Measurements from ENCODE around the gene TMEM178B. TPM values are rescaled to one million over a fixed set of nuclear protein-coding genes. Genes with fewer than 3 reads are reported as not detected.

The TMEM178B gene
- polyA plus RNA-seq, 1 donor from 2014 or later: 40.7 TPM

GRCh38 chr7:141128506-141128905 is 54.6 kb downstream of the TMEM178B start:
- no peaks in the 10 kb centered on the region for H3K36me3 ChIP-seq (ENCODE audit: insufficient read depth, low read length)
- no peak overlapping the region for H3K4me2 ChIP-seq (ENCODE audit: low read length)
- TF ChIP-seq RAD21 (conservative IDR thresholded peaks at IDR 0.05): no peak
- TF ChIP-seq CTCF (IDR thresholded peaks at IDR 0.05; ENCODE audit: poor library complexity, severe bottlenecking): no peak
- TF ChIP-seq MXI1 (conservative IDR thresholded peaks at IDR 0.05; ENCODE audit: poor library complexity, severe bottlenecking): no peak
- no peak overlapping the region for H3K4me3 ChIP-seq (ENCODE audit: low read length)
- no peak overlapping the region for H3K27ac ChIP-seq (ENCODE audit: low read length)
- no peaks in the 10 kb centered on the region for H3K9me2 ChIP-seq (ENCODE audit: insufficient read depth, low read length)
- no peak overlapping the region for H3K9ac ChIP-seq (ENCODE audit: low read length)
- no peaks in the 10 kb centered on the region for H3K27me3 ChIP-seq (ENCODE audit: insufficient read depth, low read depth, low read length)
- H3K79me2 ChIP-seq (replicated peaks; ENCODE audit: insufficient read depth, low read length): peaks cover 41% of the 10 kb centered on the region
- no peaks in the 10 kb centered on the region for H3K9me3 ChIP-seq (ENCODE audit: low read length)
- H3F3A ChIP-seq (ENCODE audit: insufficient read depth, low read length, poor library complexity, severe bottlenecking): no peaks in the 10 kb centered on the region
- H2AFZ ChIP-seq (ENCODE audit: low read depth, low read length): no peak overlapping the region
- no peaks in the 10 kb centered on the region for H4K20me1 ChIP-seq (ENCODE audit: insufficient read depth)

- Histone ChIP-seq H3K9me2 (ENCODE audit: insufficient read depth, low read length) (no peaks in the 10 kb centered on the region), H3K4me2 (ENCODE audit: low read length) (no peak overlapping the region), H3F3A (ENCODE audit: insufficient read depth, low read length, poor library complexity, severe bottlenecking) (no peaks in the 10 kb centered on the region), H3K27me3 (ENCODE audit: insufficient read depth, low read depth, low read length) (no peaks in the 10 kb centered on the region), H3K9me3 (ENCODE audit: low read length) (no peaks in the 10 kb centered on the region), H3K79me2 (replicated peaks; ENCODE audit: insufficient read depth, low read length) (peaks cover 41% of the 10 kb centered on the region), H2AFZ (ENCODE audit: low read depth, low read length) (no peak overlapping the region), H3K4me3 (ENCODE audit: low read length) (no peak overlapping the region), H4K20me1 (ENCODE audit: insufficient read depth) (no peaks in the 10 kb centered on the region), H3K9ac (ENCODE audit: low read length) (no peak overlapping the region), H3K36me3 (ENCODE audit: insufficient read depth, low read length) (no peaks in the 10 kb centered on the region), H3K27ac (ENCODE audit: low read length) (no peak overlapping the region)
- TF ChIP-seq MXI1 (conservative IDR thresholded peaks at IDR 0.05; ENCODE audit: poor library complexity, severe bottlenecking) (no peak), REST (IDR thresholded peaks at IDR 0.05; ENCODE audit: borderline replicate concordance) (no peak), POLR2AphosphoS5 (IDR thresholded peaks at IDR 0.05) (no peak), SMC3 (conservative IDR thresholded peaks at IDR 0.05; ENCODE audit: poor library complexity) (no peak), EP300 (conservative IDR thresholded peaks at IDR 0.05; ENCODE audit: poor library complexity, severe bottlenecking) (no peak), EZH2 (IDR thresholded peaks at IDR 0.05; ENCODE audit: borderline replicate concordance, insufficient read depth, low read length, poor library complexity, severe bottlenecking) (no peak), RAD21 (conservative IDR thresholded peaks at IDR 0.05) (no peak), CTCF (IDR thresholded peaks at IDR 0.05; ENCODE audit: poor library complexity, severe bottlenecking) (no peak), TAF1 (IDR thresholded peaks at IDR 0.05; ENCODE audit: low read depth) (no peak)
Measured at GRCh38 chr7:141128931-141129330, 55.1 kb downstream of the TMEM178B start.

All from neural cell (in vitro differentiated cells).